Epithelial cell of proximal tubule (primary cell): ENCODE data around the gene CYB5D1. TPM values are rescaled to one million over a fixed set of nuclear protein-coding genes. Genes with fewer than 3 reads are reported as not detected.
"Not testable (repeated sequence)": the region's sequence is repeated elsewhere in the genome, so short reads cannot be mapped to it uniquely, and the experiment has no call there.

Experiments
- DNase-seq: peaks from one replicate; pipeline ENCODE4 v3.0.0-alpha.2; 2011; ENCODE audit warnings: low read depth
- H3K4me3 ChIP-seq: 2 replicates; pipeline ENCODE4 v1.5.1; 2011; ENCODE audit warnings: low read depth, mild to moderate bottlenecking, low read length
- CTCF ChIP-seq: conservative IDR thresholded peaks from 2 replicates; pipeline ENCODE4 v1.5.1; 2012; ENCODE audit warnings: low read depth, mild to moderate bottlenecking, low read length
- total RNA-seq: library from RNA; depleted of rRNA; stranded (reverse); fragments of >200 nt; gene quantifications from 2 replicates; pipeline ENCODE4 v1.2.3, GENCODE V29; 2015

CYB5D1 gene
- total RNA-seq: 5.1 and 5.9 TPM in 2 replicates

DNA sequence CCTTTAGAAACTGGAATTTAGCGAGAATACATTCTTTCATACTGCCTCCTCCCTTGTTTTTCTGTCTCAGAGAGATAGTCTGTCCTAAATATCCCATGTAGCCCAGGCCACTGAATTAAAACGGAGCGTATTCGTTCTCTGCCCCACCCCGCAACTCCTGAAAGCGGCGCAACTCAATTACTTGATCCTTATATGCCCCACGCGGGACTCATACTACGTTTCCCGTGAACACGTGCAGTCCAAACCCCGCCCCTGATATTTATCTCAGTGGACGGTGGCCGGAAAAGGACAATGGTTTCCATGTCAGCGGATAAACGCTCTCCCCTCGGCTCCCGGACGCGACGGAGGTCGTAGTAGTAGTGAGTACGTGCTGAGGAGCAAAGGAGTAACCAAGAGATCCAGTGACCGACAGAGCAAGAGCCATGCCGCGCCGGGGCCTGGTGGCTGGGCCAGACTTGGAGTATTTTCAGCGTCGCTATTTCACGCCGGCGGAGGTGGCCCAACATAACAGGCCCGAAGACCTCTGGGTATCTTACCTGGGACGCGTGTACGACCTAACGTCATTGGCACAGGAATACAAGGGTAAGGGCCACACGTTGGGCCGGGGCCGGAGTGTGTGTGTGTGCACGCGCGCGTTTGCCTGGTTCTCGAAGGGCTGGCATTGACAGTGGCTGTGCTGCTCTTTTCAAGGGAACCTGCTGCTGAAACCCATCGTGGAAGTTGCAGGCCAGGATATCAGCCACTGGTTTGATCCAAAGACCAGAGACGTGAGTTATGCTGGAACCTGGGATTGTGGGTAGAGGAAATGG, at the start of gene CYB5D1:
Gene CYB5D1 (plus strand): TSS at position 291 of the 809 bp plus-strand sequence. CDS start 132 bp downstream, at position 423.
- peak within 1 kb of the TSS; percentile 95 for H3K4me3 ChIP-seq
- TF ChIP-seq CTCF: no peak
- DNase-seq: no peak

- no peak overlapping the region for H3K4me3 ChIP-seq
- no peak for TF ChIP-seq CTCF
- DNase-seq: no peak
Measured at GRCh38 chr17:7809086-7809790, 48.6 kb upstream of the CYB5D1 start.

- not testable (repeated sequence) for H3K4me3 ChIP-seq, DNase-seq
Measured at GRCh38 chr17:7809791-7810343, 47.9 kb upstream of the CYB5D1 start.

DNA sequence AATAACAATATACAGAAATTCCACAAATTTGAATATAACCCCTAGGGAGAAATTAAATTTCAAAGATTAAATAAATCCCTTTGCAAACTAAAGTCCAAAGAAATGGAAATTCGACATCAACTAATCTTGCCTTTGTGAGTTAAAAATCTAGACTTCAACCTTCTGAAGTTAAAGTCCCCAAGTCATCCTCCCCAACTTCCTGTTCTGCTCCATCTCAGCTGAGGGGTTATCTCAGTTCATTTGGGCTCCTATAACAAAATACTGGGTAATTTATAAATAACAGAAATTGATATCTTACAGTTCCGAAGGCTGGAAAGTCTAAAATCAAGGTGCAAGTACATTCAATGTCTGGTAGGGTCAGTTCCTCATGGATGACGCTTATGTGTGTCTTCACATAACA, 46.6 kb upstream of the CYB5D1 start:
- TF ChIP-seq CTCF: no peak
- no peak overlapping the region for H3K4me3 ChIP-seq
- no peak for DNase-seq

GRCh38 chr17:7814969-7815368, 42.8 kb upstream of the CYB5D1 start:
- TF ChIP-seq CTCF: no peak
- no peak overlapping the region for H3K4me3 ChIP-seq
- no peak for DNase-seq

GRCh38 chr17:7816926-7817642, 40.7 kb upstream of the CYB5D1 start:
- no peak for TF ChIP-seq CTCF
- DNase-seq: no peak
- H3K4me3 ChIP-seq: no peak overlapping the region

DNA sequence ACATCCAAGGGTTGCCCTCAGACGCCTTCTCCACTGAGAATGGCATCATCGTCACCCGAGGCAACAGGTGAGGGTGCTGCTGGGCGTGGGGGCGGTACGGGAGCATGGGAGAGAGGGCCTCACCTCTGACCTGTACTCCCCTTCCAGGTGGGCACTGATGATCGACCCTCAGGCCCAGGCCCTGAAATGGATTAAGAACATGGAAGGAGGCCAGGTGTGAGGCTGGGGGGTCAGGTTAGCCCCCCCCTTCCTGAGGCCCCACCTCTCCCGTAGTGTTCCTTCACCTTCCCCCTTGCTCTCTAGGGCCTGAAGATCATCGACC, 40.2 kb upstream of the CYB5D1 start:
- TF ChIP-seq CTCF: no peak
- DNase-seq: no peak
- H3K4me3 ChIP-seq: no peak overlapping the region
